ENCODE measurements around the gene RGS4. TPM values are rescaled to one million over a fixed set of nuclear protein-coding genes. Genes with fewer than 3 reads are reported as not detected.

Gene RGS4
- total RNA-seq, 4 donors from 2014 or later, result 0.47 to 1.1 TPM; not detected in 2

DNA sequence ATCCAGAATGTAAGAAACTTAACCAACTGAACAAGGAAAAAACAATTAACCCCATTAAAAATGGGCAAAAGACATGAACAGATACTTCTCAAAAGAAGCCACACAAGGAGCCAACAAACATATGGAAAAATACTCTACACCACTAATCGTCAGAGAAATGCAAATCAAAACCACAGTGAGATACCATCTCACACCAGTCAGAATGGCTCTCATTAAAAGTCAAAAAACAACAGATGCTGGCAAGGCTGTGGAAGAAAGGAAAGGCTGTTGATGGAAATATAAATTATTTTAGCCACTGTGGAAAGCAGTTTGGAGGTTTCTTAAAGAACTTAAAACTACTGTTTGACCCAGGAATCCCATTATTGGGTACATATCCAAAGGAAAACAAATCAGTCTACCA, 51.2 kb downstream of the RGS4 start:
- Histone ChIP-seq H3K27ac (no peak overlapping the region), H3K9me3 (no peaks in the 10 kb centered on the region), H3K27me3 (no peaks in the 10 kb centered on the region), H3K4me3 (no peak overlapping the region), H3K36me3 (no peaks in the 10 kb centered on the region), H3K4me1 (no peaks in the 10 kb centered on the region)
- DNase-seq, result no peak
- no peak for TF ChIP-seq CTCF (IDR thresholded peaks at IDR 0.05)
- no peak for TF ChIP-seq POLR2A (IDR thresholded peaks at IDR 0.05)

DNA sequence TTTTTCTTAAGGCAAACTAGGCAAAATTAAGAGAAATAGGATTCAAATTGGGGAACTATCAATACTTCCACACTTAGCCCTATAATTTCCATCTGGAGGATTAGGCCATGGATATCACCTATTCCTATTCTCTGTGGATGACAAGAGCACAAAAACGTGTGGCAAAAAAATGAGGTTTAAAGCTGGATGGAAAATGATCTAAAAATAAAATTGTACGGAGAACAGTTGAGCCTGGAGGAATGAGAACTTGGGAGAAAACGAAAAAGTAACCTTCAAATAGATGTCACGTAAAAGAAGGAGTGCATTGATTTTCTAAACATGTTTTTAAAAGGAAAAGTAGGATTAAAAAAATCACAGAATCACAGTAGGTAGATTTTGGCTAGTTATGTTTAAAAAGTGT, 55.7 kb downstream of the RGS4 start:
- Histone ChIP-seq H3K4me1 (no peaks in the 10 kb centered on the region), H3K4me3 (no peak overlapping the region), H3K9me3 (no peaks in the 10 kb centered on the region), H3K27me3 (no peaks in the 10 kb centered on the region), H3K36me3 (no peaks in the 10 kb centered on the region), H3K27ac (no peak overlapping the region)
- TF ChIP-seq POLR2A (IDR thresholded peaks at IDR 0.05) (no peak), CTCF (IDR thresholded peaks at IDR 0.05) (no peak)
- no peak for DNase-seq

Other genes starting within 250 kb of the RGS4 start
- gene CCDC190, start 208.2 kb upstream of the RGS4 start, total RNA-seq, result not detected
- 10 to 100 TPM; 13.1 to 56.9 (median 31.7) TPM for gene RGS5, start 133.6 kb downstream of the RGS4 start, total RNA-seq

Measured in Peyer's patch (tissue), 4 donors.